Measurements from ENCODE around the gene DFFB. TPM values are rescaled to one million over a fixed set of nuclear protein-coding genes. Genes with fewer than 3 reads are reported as not detected.

The DFFB gene
- total RNA-seq, 1 donor from 2014 or later: 4.8 TPM

GRCh38 chr1:3876716-3877115 is 19.4 kb downstream of the DFFB start:
- Histone ChIP-seq H3K27me3 (no peaks in the 10 kb centered on the region), H3K27ac (no peak overlapping the region), H3K4me3 (no peak overlapping the region), H3K9ac (no peak overlapping the region), H3K9me3 (ENCODE audit: low read depth) (no peaks in the 10 kb centered on the region), H4K20me1 (ENCODE audit: low read depth) (no peaks in the 10 kb centered on the region), H3K4me1 (no peaks in the 10 kb centered on the region), H3K36me3 (no peaks in the 10 kb centered on the region), H3K4me2 (no peak overlapping the region), H3K79me2 (ENCODE audit: low read depth) (no peaks in the 10 kb centered on the region), H2AFZ (replicated peaks) (no peak overlapping the region), H3F3A (ENCODE audit: low read depth) (peaks cover 9% of the 10 kb centered on the region)
- Mint-ChIP-seq H3K36me3 (peaks cover 12% of the 10 kb centered on the region), H3K9me3 (peaks cover 12% of the 10 kb centered on the region), H3K4me1 (no peaks in the 10 kb centered on the region), H3K27me3 (ENCODE audit: insufficient read depth, low read depth) (peaks cover 6% of the 10 kb centered on the region), H3K4me3 (no peak overlapping the region), H3K27ac (no peak overlapping the region)
- TF ChIP-seq EZH2 (IDR thresholded peaks at IDR 0.05) (no peak), EZH2phosphoT487 (IDR thresholded peaks at IDR 0.05) (no peak), CTCF (IDR thresholded peaks at IDR 0.05) (no peak)
- DNase-seq (ENCODE audit: low spot score): no peak

GRCh38 chr1:3879099-3879498 is 21.8 kb downstream of the DFFB start:
- H3K36me3 ChIP-seq: no peaks in the 10 kb centered on the region
- H3K27ac Mint-ChIP-seq: no peak overlapping the region
- H3K27me3 Mint-ChIP-seq (ENCODE audit: insufficient read depth, low read depth): peaks cover 3% of the 10 kb centered on the region
- H3F3A ChIP-seq (ENCODE audit: low read depth): peaks cover 3% of the 10 kb centered on the region
- no peak for TF ChIP-seq CTCF (IDR thresholded peaks at IDR 0.05)
- no peak for TF ChIP-seq EZH2phosphoT487 (IDR thresholded peaks at IDR 0.05)
- no peak overlapping the region for H3K27ac ChIP-seq
- no peak for DNase-seq (ENCODE audit: low spot score)
- H3K4me2 ChIP-seq: no peak overlapping the region
- no peak overlapping the region for H3K4me3 Mint-ChIP-seq
- no peaks in the 10 kb centered on the region for H3K9me3 ChIP-seq (ENCODE audit: low read depth)
- H3K4me1 ChIP-seq: no peaks in the 10 kb centered on the region
- H3K9me3 Mint-ChIP-seq: peaks cover 12% of the 10 kb centered on the region
- H3K9ac ChIP-seq: no peak overlapping the region
- no peaks in the 10 kb centered on the region for H4K20me1 ChIP-seq (ENCODE audit: low read depth)
- no peak overlapping the region for H3K4me3 ChIP-seq
- no peaks in the 10 kb centered on the region for H3K27me3 ChIP-seq
- no peak overlapping the region for H2AFZ ChIP-seq (replicated peaks)
- no peaks in the 10 kb centered on the region for H3K79me2 ChIP-seq (ENCODE audit: low read depth)
- H3K4me1 Mint-ChIP-seq: no peaks in the 10 kb centered on the region
- peaks cover 8% of the 10 kb centered on the region for H3K36me3 Mint-ChIP-seq

GRCh38 chr1:3879787-3880428 is 22.6 kb downstream of the DFFB start:
- H3K27me3 ChIP-seq: no peaks in the 10 kb centered on the region
- H3K27ac Mint-ChIP-seq: no peak overlapping the region
- DNase-seq (ENCODE audit: low spot score): no peak
- H3K4me2 ChIP-seq: no peak overlapping the region
- no peaks in the 10 kb centered on the region for H3K79me2 ChIP-seq (ENCODE audit: low read depth)
- H3K4me1 Mint-ChIP-seq: no peaks in the 10 kb centered on the region
- H3F3A ChIP-seq (ENCODE audit: low read depth): no peaks in the 10 kb centered on the region
- no peak overlapping the region for H3K4me3 Mint-ChIP-seq
- TF ChIP-seq EZH2phosphoT487 (IDR thresholded peaks at IDR 0.05) (no peak), EZH2 (IDR thresholded peaks at IDR 0.05) (no peak), CTCF (IDR thresholded peaks at IDR 0.05) (no peak)
- H2AFZ ChIP-seq (replicated peaks): no peak overlapping the region
- no peaks in the 10 kb centered on the region for H3K9me3 ChIP-seq (ENCODE audit: low read depth)
- no peaks in the 10 kb centered on the region for H3K4me1 ChIP-seq
- no peaks in the 10 kb centered on the region for H3K36me3 ChIP-seq
- H3K9ac ChIP-seq: no peak overlapping the region
- peaks cover 12% of the 10 kb centered on the region for H3K9me3 Mint-ChIP-seq
- no peak overlapping the region for H3K4me3 ChIP-seq
- no peaks in the 10 kb centered on the region for H4K20me1 ChIP-seq (ENCODE audit: low read depth)
- H3K36me3 Mint-ChIP-seq: peaks cover 11% of the 10 kb centered on the region
- peaks cover 3% of the 10 kb centered on the region for H3K27me3 Mint-ChIP-seq (ENCODE audit: insufficient read depth, low read depth)
- no peak overlapping the region for H3K27ac ChIP-seq

All from neural progenitor cell (in vitro differentiated cells).